Measurements from ENCODE around the gene CDC42BPG. TPM values are rescaled to one million over a fixed set of nuclear protein-coding genes. Genes with fewer than 3 reads are reported as not detected.
"Not testable (repeated sequence)": the region's sequence is repeated elsewhere in the genome, so short reads cannot be mapped to it uniquely, and the experiment has no call there.

CDC42BPG gene
- total RNA-seq, 1 donor from 2014 or later: 0.05 TPM

- H3K9me3 Mint-ChIP-seq: no peaks in the 10 kb centered on the region
- intact Hi-C loops (cut with micrococcal nuclease): no loop called here
- peak overlapping the region; percentile 87 for H3K27ac Mint-ChIP-seq
- peaks cover 72% of the 10 kb centered on the region for H3K4me1 Mint-ChIP-seq
- no peak for DNase-seq
- peak overlapping the region; percentile 63 for H3K4me3 Mint-ChIP-seq
- no peaks in the 10 kb centered on the region for H3K27me3 Mint-ChIP-seq
- peaks cover 49% of the 10 kb centered on the region for H3K36me3 Mint-ChIP-seq (ENCODE audit: low read depth)
Observed at GRCh38 chr11:64853709-64854108, 9.3 kb upstream of the CDC42BPG start.

- no peaks in the 10 kb centered on the region for H3K9me3 Mint-ChIP-seq
- intact Hi-C loops (cut with micrococcal nuclease): no loop called here
- peaks cover 46% of the 10 kb centered on the region for H3K36me3 Mint-ChIP-seq (ENCODE audit: low read depth)
- H3K4me1 Mint-ChIP-seq: peaks cover 71% of the 10 kb centered on the region
- no peaks in the 10 kb centered on the region for H3K27me3 Mint-ChIP-seq
- H3K27ac Mint-ChIP-seq: peak overlapping the region; percentile 87
- H3K4me3 Mint-ChIP-seq: peak overlapping the region; percentile 63
- DNase-seq: no peak
Observed at GRCh38 chr11:64852804-64853509, 8.5 kb upstream of the CDC42BPG start.

GRCh38 chr11:64851831-64852351, 7.4 kb upstream of the CDC42BPG start:
- Mint-ChIP-seq H3K4me1 (peaks cover 74% of the 10 kb centered on the region), H3K27me3 (no peaks in the 10 kb centered on the region), H3K9me3 (no peaks in the 10 kb centered on the region), H3K4me3 (peak overlapping the region; percentile 73), H3K36me3 (ENCODE audit: low read depth) (peaks cover 40% of the 10 kb centered on the region), H3K27ac (peak overlapping the region; percentile 87)
- DNase-seq: no peak
- intact Hi-C loops (cut with micrococcal nuclease): loop anchor here (1.0 to 2.0 kb wide), 3 partner anchors 7 to 27 kb away; partner anchors contain the start of gene EHD1

GRCh38 chr11:64850979-64851567, 6.6 kb upstream of the CDC42BPG start:
- no peaks in the 10 kb centered on the region for H3K9me3 Mint-ChIP-seq

GRCh38 chr11:64849598-64850356, 5.3 kb upstream of the CDC42BPG start:
- intact Hi-C loops (cut with micrococcal nuclease): loop anchor here (2.0 kb wide), 2 partner anchors 15 to 29 kb away; partner anchors contain the start of gene EHD1
- Mint-ChIP-seq H3K27me3 (no peaks in the 10 kb centered on the region), H3K27ac (peak overlapping the region; percentile 20), H3K36me3 (ENCODE audit: low read depth) (peaks cover 23% of the 10 kb centered on the region), H3K9me3 (no peaks in the 10 kb centered on the region), H3K4me3 (no peak overlapping the region), H3K4me1 (peaks cover 59% of the 10 kb centered on the region)
- DNase-seq: no peak

More at GRCh38 chr11:64850979-64851567, 6.6 kb upstream of the CDC42BPG start:
- Mint-ChIP-seq H3K4me1 (peaks cover 67% of the 10 kb centered on the region), H3K36me3 (ENCODE audit: low read depth) (peaks cover 34% of the 10 kb centered on the region), H3K27ac (peak overlapping the region; percentile 87), H3K4me3 (peak overlapping the region; percentile 73), H3K27me3 (no peaks in the 10 kb centered on the region)
- intact Hi-C loops (cut with micrococcal nuclease): loop anchor here (1.0 to 2.0 kb wide), 3 partner anchors 8 to 28 kb away; partner anchors contain the start of gene EHD1
- DNase-seq: peak; percentile 87

- peak overlapping the region; percentile 58 for H3K27ac Mint-ChIP-seq
- H3K4me3 Mint-ChIP-seq: no peak overlapping the region
- intact Hi-C loops (cut with micrococcal nuclease): no loop called here
- DNase-seq: no peak
- peaks cover 15% of the 10 kb centered on the region for H3K36me3 Mint-ChIP-seq (ENCODE audit: low read depth)
- H3K9me3 Mint-ChIP-seq: no peaks in the 10 kb centered on the region
- no peaks in the 10 kb centered on the region for H3K27me3 Mint-ChIP-seq
- peaks cover 55% of the 10 kb centered on the region for H3K4me1 Mint-ChIP-seq
Observed at GRCh38 chr11:64848826-64849597, 4.6 kb upstream of the CDC42BPG start.

GRCh38 chr11:64848214-64848825, 3.9 kb upstream of the CDC42BPG start:
- Mint-ChIP-seq H3K27me3 (no peaks in the 10 kb centered on the region), H3K4me1 (peaks cover 56% of the 10 kb centered on the region), H3K36me3 (ENCODE audit: low read depth) (peaks cover 10% of the 10 kb centered on the region), H3K27ac (peak overlapping the region; percentile 65), H3K4me3 (no peak overlapping the region), H3K9me3 (no peaks in the 10 kb centered on the region)
- no peak for DNase-seq
- intact Hi-C loops (cut with micrococcal nuclease): no loop called here

- intact Hi-C loops (cut with micrococcal nuclease): loop anchor here (1.0 to 2.0 kb wide), 4 partner anchors 41 to 270 kb away; partner anchors contain the start of genes ARL2 and ZNHIT2
- no peaks in the 10 kb centered on the region for H3K9me3 Mint-ChIP-seq
- DNase-seq: peak; percentile 97
- peaks cover 46% of the 10 kb centered on the region for H3K4me1 Mint-ChIP-seq
- H3K27me3 Mint-ChIP-seq: peaks cover 2% of the 10 kb centered on the region
- H3K27ac Mint-ChIP-seq: no peak overlapping the region
- H3K4me3 Mint-ChIP-seq: no peak overlapping the region
- H3K36me3 Mint-ChIP-seq (ENCODE audit: low read depth): peaks cover 3% of the 10 kb centered on the region
Observed at GRCh38 chr11:64846998-64847666, 2.7 kb upstream of the CDC42BPG start.

GRCh38 chr11:64845776-64846129, 1.3 kb upstream of the CDC42BPG start:
- intact Hi-C loops (cut with micrococcal nuclease): loop anchor here (2.0 kb wide), 1 partner anchor 169 kb away; the partner anchor contains the start of gene ARL2
- not testable (repeated sequence) for H3K4me3 Mint-ChIP-seq; DNase-seq; H3K36me3 Mint-ChIP-seq (ENCODE audit: low read depth); H3K9me3 Mint-ChIP-seq; H3K27me3 Mint-ChIP-seq
- peak overlapping the region; percentile 56 for H3K27ac Mint-ChIP-seq
- peaks cover 33% of the 10 kb centered on the region for H3K4me1 Mint-ChIP-seq

GRCh38 chr11:64845129-64845775, 799 bp upstream of the CDC42BPG start:
- H3K9me3 Mint-ChIP-seq: no peaks in the 10 kb centered on the region
- peaks cover 2% of the 10 kb centered on the region for H3K27me3 Mint-ChIP-seq
- no peak for DNase-seq
- H3K36me3 Mint-ChIP-seq (ENCODE audit: low read depth): no peaks in the 10 kb centered on the region
- H3K4me1 Mint-ChIP-seq: peaks cover 31% of the 10 kb centered on the region
- intact Hi-C loops (cut with micrococcal nuclease): no loop called here
- H3K27ac Mint-ChIP-seq: no peak overlapping the region
- peak overlapping the region; percentile 66 for H3K4me3 Mint-ChIP-seq

- no peaks in the 10 kb centered on the region for H3K36me3 Mint-ChIP-seq (ENCODE audit: low read depth)
- H3K9me3 Mint-ChIP-seq: no peaks in the 10 kb centered on the region
- DNase-seq: no peak
- peak overlapping the region; percentile 73 for H3K4me3 Mint-ChIP-seq
- intact Hi-C loops (cut with micrococcal nuclease): no loop called here
- H3K27ac Mint-ChIP-seq: no peak overlapping the region
- peaks cover 2% of the 10 kb centered on the region for H3K27me3 Mint-ChIP-seq
- H3K4me1 Mint-ChIP-seq: peaks cover 24% of the 10 kb centered on the region
Observed at GRCh38 chr11:64843686-64844329, 645 bp downstream of the CDC42BPG start.

Data from activated CD4-positive, alpha-beta T cell treated with anti-CD3 and anti-CD28 coated beads, Interleukin-2, amount 10 ng/mL, durations not matched to agents 24 days and 14 days (primary cell).